Nephron progenitor cell (in vitro differentiated cells): Measurements from ENCODE around the gene COMMD10.

Experiments used
- DNase-seq: peaks from one replicate; pipeline ENCODE4 v3.0.0; 2021
- H3K27ac Mint-ChIP-seq: 2 replicates; pipeline ENCODE4 v1.8.0; 2021; ENCODE audit warnings: mild to moderate bottlenecking, moderate library complexity, mixed read lengths
- H3K27me3 Mint-ChIP-seq: 2 replicates; pipeline ENCODE4 v1.8.0; 2021; ENCODE audit warnings: mild to moderate bottlenecking, low read depth, mixed read lengths; ENCODE audit not compliant: poor library complexity
- H3K36me3 Mint-ChIP-seq: 2 replicates; pipeline ENCODE4 v1.8.0; 2021; ENCODE audit warnings: low read depth, mixed read lengths
- H3K4me1 Mint-ChIP-seq: 2 replicates; pipeline ENCODE4 v1.8.0; 2021; ENCODE audit warnings: mixed read lengths
- H3K4me3 Mint-ChIP-seq: 2 replicates; pipeline ENCODE4 v1.8.0; 2021; ENCODE audit warnings: mild to moderate bottlenecking, moderate library complexity, mixed read lengths
- H3K9me3 Mint-ChIP-seq: 2 replicates; pipeline ENCODE4 v1.8.0; 2021; ENCODE audit warnings: mild to moderate bottlenecking, moderate library complexity, mixed read lengths
- TF ChIP-seq, protein P1 (sequence below): fragments of 200-600 bp; sonication (generic); IDR thresholded peaks from 2 replicates; pipeline ENCODE4 v1.5.0; 2021; ENCODE audit warnings: antibody characterized with exemption

Gene COMMD10

DNA sequence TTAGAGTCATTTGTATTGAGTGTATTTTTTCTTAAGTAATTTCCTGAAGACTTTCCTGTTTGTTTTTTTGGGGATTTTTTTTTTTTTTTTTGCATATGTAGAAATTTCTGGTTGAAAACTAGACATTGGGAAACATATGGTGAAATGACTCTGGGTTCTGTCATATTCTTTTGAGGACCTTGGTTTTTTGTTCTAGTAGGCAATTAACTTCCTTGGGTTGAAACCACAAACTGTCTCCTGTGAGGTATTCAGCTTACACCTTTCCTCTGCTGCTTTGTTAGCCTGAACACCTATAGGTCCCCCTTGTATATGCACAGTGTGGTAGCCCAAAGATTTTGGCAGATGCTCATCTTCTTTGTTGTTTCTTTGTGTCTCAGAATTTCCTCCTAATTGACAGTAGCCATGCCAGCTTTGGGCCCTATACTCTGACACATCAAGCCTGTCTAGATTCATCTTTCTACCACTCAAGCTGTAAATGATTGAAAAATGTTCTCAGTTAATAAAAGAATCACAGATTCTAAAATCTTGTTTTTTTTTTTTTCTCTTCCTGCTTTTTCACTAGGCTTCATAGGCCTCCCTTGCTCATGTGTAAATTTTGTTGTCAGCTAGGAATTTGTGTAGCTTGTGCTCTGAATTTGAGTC, 140.6 kb downstream of the COMMD10 start:
- Mint-ChIP-seq H3K27me3 (no peaks in the 10 kb centered on the region), H3K27ac (peak overlapping the region; percentile 39), H3K4me3 (no peak overlapping the region), H3K9me3 (peaks cover 6% of the 10 kb centered on the region), H3K4me1 (no peaks in the 10 kb centered on the region), H3K36me3 (peaks cover 17% of the 10 kb centered on the region)
- TF ChIP-seq, protein P1, sequence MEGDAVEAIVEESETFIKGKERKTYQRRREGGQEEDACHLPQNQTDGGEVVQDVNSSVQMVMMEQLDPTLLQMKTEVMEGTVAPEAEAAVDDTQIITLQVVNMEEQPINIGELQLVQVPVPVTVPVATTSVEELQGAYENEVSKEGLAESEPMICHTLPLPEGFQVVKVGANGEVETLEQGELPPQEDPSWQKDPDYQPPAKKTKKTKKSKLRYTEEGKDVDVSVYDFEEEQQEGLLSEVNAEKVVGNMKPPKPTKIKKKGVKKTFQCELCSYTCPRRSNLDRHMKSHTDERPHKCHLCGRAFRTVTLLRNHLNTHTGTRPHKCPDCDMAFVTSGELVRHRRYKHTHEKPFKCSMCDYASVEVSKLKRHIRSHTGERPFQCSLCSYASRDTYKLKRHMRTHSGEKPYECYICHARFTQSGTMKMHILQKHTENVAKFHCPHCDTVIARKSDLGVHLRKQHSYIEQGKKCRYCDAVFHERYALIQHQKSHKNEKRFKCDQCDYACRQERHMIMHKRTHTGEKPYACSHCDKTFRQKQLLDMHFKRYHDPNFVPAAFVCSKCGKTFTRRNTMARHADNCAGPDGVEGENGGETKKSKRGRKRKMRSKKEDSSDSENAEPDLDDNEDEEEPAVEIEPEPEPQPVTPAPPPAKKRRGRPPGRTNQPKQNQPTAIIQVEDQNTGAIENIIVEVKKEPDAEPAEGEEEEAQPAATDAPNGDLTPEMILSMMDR, result no peak
- no peak for DNase-seq

DNA sequence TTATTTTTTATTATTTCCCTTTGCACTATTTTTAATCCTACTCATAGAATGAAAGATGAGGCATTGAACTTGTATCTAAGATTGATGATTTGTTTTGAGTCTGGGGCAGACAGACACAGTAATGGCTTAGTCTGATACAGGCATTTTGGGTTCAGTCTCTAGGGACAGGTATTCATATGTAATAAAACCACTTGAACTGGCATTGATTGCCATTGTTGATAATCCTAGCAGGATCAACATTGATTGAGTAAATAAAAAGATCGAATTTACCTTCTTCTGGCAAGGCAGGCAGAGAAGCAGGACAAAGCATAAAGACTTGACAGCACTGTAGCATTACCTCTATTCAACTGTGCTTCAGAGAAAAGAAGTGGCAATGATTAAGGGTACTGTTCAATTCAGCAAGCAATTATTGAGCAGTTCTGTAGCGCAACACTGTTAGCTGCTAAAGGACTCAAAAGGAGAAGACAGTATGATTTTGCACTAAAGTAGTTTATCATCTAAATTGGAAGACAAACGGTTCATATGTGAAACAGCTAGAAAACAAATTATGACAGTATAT, 144.4 kb downstream of the COMMD10 start:
- TF ChIP-seq, protein P1, result no peak
- H3K27me3 Mint-ChIP-seq, result no peaks in the 10 kb centered on the region

DNA sequence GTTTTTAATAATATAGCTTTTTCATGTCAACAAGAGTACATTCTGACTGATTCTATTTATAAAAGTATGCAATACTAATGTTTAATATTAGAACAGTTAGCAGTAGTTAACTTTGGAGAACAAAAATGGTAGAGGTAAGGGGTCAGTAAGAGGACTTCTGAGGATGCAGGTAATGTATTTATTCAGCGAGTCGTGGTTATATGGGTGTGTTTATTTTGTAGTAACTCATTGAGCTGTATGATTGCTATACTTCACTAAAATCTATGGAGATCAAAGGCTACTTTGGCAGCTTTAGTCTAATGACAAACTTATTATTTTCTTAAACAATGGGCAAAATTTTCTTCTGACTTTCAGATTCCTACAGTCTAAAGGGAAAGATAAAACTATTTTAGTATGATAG, 146.5 kb downstream of the COMMD10 start:
- no peak overlapping the region for H3K27ac Mint-ChIP-seq
- TF ChIP-seq, protein P1, result no peak
- H3K27me3 Mint-ChIP-seq, result no peaks in the 10 kb centered on the region
- no peaks in the 10 kb centered on the region for H3K4me1 Mint-ChIP-seq
- H3K4me3 Mint-ChIP-seq, result no peak overlapping the region
- H3K36me3 Mint-ChIP-seq, result peaks cover 5% of the 10 kb centered on the region
- DNase-seq, result no peak
- no peaks in the 10 kb centered on the region for H3K9me3 Mint-ChIP-seq

More for the DNA sequence above, 144.4 kb downstream of the COMMD10 start:
- Mint-ChIP-seq H3K4me3 (no peak overlapping the region), H3K27ac (peak overlapping the region; percentile 31), H3K9me3 (peaks cover 4% of the 10 kb centered on the region), H3K36me3 (peaks cover 14% of the 10 kb centered on the region), H3K4me1 (no peaks in the 10 kb centered on the region)
- no peak for DNase-seq

DNA sequence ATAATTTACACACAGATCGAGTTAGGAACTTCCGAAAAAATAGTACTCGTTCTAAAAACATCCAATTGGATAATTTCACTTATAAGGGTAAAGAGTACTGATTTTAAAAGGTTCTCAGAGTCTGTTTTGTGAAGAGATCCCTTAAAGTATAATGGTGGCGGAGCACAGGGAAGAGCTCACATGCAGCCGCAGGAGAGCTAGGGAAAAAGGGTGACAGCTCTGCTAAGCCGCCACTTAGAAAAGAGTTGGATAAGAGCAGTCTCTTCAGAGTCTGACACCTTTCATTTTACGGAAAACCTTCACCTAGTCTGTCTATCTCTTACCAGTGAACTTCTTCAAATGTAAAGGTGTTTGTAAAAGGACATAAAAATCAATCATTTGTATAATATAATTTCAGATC, 149.9 kb downstream of the COMMD10 start:
- no peak for DNase-seq
- Mint-ChIP-seq H3K4me3 (no peak overlapping the region), H3K4me1 (no peaks in the 10 kb centered on the region), H3K9me3 (no peaks in the 10 kb centered on the region), H3K27me3 (no peaks in the 10 kb centered on the region), H3K27ac (no peak overlapping the region), H3K36me3 (peaks cover 14% of the 10 kb centered on the region)
- TF ChIP-seq, protein P1, result no peak

DNA sequence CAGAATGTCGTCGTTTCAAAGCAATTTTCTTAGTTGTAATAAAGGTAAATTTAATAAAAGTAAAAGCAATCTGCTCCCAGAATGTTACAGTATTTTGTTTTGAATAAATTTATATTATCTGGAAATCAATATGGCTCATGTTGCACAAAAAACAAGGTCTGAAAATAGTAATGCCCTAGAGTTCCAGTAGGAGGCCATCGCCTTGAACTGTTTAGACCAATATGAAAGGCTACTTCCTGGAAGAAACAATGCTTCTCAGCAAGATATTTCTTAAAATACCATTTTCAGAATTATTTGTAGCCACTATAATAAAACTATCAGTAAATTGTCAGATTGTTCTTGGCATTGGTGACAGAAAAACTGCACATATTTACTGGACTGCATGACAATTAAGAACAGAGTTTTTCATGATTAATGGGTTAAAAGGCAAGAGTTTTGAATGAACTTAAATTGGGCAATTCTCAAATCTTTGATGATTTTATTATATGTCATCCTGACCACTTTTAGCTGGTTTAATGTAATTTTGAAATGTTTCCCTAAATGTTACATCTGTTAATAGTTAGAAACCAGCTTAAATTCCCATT, 153.2 kb downstream of the COMMD10 start:
- no peak overlapping the region for H3K27ac Mint-ChIP-seq
- no peaks in the 10 kb centered on the region for H3K27me3 Mint-ChIP-seq
- H3K4me1 Mint-ChIP-seq, result peaks cover 5% of the 10 kb centered on the region
- TF ChIP-seq, protein P1, result peak; percentile 31
- H3K36me3 Mint-ChIP-seq, result peaks cover 19% of the 10 kb centered on the region
- no peak for DNase-seq
- H3K9me3 Mint-ChIP-seq, result no peaks in the 10 kb centered on the region
- H3K4me3 Mint-ChIP-seq, result no peak overlapping the region
